GM12801 (cell line): ENCODE measurements around the gene ESRRA.

Source experiments
- TF ChIP-seq, protein P1 (sequence below): IDR thresholded peaks from one replicate; pipeline ENCODE4 v1.5.1; 2011; ENCODE audit warnings: control low read depth; ENCODE audit not compliant: insufficient read length; ENCODE audit errors: extremely low read depth

Gene ESRRA

DNA sequence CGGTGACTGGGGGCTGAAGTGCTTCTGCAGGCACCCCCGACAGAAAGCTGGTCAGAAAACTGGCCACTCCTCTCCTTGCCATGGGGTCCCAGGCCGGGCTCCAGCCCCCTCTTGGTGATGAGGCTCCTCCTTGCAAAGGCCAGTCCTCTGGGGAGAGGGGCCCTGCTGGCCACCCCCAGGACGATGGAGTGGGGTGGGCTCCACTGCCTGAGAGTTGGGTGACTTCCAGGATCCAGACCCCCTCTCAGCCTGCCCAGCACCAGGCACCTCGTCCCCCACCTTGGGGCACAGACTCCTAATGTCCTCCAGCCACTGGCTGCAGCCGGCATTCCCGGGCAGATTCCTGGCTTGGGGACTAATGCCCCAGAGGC, 53.2 kb downstream of the ESRRA start:
- TF ChIP-seq, protein P1, sequence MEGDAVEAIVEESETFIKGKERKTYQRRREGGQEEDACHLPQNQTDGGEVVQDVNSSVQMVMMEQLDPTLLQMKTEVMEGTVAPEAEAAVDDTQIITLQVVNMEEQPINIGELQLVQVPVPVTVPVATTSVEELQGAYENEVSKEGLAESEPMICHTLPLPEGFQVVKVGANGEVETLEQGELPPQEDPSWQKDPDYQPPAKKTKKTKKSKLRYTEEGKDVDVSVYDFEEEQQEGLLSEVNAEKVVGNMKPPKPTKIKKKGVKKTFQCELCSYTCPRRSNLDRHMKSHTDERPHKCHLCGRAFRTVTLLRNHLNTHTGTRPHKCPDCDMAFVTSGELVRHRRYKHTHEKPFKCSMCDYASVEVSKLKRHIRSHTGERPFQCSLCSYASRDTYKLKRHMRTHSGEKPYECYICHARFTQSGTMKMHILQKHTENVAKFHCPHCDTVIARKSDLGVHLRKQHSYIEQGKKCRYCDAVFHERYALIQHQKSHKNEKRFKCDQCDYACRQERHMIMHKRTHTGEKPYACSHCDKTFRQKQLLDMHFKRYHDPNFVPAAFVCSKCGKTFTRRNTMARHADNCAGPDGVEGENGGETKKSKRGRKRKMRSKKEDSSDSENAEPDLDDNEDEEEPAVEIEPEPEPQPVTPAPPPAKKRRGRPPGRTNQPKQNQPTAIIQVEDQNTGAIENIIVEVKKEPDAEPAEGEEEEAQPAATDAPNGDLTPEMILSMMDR, result no peak

DNA sequence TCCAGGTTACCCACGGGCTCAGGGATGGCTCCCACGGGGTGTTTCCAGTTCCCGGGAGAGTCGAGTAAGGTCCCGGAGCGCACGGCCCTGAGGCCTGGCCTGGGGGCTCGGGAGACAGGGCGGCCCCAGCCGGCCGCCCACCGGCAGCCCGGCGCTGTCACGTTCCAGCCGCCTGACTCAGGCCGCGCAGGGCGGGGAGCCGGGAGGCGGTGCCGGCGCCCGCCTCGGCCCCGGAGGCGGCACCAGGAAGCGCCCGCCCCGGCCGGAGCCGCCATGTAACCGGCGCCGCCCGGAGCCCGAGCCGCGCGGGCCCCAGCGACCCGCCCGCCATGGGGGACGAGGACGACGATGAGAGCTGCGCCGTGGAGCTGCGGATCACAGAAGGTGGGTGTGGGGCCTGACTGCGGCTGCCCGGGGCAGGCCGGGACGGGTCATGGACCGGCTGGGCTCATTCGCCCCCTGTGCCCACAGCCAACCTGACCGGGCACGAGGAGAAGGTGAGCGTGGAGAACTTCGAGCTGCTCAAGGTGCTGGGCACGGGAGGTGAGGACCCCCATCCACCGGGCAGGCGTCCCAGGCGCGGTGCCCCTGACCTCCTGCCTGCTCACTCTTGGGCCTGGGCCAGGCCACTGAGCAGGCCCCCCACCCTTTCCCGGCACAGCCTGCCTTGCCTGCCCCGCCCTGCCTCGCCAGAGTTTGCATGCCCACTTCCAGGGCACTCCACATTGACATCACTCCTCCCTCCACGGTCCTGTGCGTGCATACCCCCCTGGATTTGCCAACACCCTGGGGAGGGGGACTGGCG, 53.8 kb downstream of the ESRRA start, which contains the start of gene RPS6KA4:
RPS6KA4 (plus strand) TSS at position 256 of the 805 bp plus-strand sequence; CDS start at position 330, 74 bp downstream.
- TF ChIP-seq, protein P1, result no peak

DNA sequence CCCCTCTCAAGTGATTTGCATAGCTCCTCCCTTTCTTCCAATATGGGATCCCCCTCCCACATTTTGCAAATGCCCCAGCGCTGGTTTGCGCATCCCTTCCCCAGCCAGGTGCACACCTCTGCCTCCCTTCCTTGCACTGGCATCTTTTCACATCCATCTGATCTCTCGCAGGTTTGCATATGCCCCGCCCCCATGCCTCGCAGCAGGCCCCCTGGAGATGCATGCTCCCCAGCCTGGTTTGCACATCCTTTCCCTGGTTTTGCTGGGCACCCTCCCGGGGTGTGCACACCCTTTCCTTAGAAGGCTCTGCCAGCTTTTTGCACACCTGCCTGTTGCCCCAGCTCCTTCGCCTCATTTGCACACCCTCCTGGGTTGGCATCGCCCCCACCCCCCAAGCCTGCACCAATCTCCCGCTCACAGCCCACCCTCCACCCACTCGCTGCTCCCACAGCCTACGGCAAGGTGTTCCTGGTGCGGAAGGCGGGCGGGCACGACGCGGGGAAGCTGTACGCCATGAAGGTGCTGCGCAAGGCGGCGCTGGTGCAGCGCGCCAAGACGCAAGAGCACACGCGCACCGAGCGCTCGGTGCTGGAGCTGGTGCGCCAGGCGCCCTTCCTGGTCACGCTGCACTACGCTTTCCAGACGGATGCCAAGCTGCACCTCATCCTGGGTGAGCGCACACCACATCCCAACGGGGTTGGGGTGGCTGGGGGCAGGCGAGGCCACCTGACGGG, 54.6 kb downstream of the ESRRA start:
- TF ChIP-seq, protein P1, result no peak

DNA sequence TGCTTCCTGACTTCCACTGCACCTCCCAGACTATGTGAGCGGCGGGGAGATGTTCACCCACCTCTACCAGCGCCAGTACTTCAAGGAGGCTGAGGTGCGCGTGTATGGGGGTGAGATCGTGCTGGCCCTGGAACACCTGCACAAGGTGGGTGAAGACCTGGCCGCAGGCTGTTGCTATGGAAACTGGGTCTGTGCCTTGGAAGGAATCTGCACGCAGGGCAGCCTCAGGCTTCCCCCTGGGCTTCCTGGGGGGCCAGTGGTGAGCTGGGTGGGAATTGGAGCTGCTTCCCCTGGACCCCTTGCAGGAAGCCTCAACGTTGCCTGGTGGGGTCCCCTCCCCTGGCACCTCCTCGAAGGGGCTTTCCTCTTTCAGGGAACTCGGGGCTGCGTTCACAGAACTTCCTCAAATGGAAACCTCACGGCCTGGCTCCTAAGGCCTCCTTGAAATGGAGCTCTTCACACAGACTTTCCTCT, 55.2 kb downstream of the ESRRA start:
- TF ChIP-seq, protein P1, result no peak

DNA sequence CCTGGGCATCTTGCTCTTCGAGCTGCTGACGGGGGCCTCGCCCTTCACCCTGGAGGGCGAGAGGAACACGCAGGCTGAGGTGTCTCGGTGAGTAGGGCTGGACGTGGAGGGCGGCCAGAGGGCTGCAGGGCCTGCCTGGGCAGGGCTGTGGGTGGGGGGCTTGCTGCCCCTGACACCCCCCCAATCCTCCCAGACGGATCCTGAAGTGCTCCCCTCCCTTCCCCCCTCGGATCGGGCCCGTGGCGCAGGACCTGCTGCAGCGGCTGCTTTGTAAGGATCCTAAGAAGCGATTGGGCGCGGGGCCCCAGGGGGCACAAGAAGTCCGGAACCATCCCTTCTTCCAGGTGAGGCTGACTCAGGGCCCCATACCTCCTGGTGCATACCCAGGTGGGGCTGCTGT, 56.3 kb downstream of the ESRRA start:
- TF ChIP-seq, protein P1, result no peak

DNA sequence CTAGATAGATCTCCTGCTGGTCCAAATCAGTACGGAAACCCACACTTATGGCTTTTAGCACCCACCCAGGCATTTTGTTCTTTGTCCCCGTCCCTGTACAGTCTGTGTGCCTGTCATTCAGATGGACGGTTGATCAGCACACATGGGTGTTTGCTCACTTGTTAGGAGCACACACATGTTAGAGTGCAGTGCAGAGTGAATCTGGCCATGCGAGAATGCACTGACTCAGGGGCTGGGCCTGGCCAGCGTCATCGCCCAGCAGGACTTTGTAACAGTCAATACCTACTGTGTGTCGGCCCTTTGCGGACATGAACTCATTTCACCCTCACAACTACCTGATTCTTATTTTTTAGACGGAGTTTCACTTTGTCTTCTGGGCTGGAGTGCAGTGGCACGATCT, 57.0 kb downstream of the ESRRA start:
- TF ChIP-seq, protein P1, result no peak

DNA sequence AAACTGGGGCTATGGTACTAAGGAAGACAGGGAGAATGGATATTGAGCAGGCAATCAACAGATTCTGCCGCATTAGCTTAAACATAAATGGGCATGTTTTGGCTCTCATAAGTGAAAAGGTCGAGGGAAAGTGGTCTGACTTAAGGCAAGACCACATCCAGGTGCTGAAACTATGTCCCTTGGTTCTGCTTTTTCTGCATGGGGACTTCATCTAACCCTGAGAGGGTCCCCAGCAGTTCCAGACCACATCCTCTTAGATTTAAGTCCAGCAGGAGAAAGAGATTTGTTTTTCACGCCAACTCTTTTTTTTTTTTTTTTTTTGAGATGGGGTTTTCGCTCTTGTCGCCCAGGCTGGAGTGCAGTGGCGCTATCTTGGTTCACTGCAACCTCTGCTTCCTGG, 59.1 kb downstream of the ESRRA start:
- TF ChIP-seq, protein P1, result no peak
